Measurements from ENCODE around the gene LITAFD. TPM values are rescaled to one million over a fixed set of nuclear protein-coding genes. Genes with fewer than 3 reads are reported as not detected.

LITAFD gene
- total and polyA plus RNA-seq, 9 donors = not detected

DNA sequence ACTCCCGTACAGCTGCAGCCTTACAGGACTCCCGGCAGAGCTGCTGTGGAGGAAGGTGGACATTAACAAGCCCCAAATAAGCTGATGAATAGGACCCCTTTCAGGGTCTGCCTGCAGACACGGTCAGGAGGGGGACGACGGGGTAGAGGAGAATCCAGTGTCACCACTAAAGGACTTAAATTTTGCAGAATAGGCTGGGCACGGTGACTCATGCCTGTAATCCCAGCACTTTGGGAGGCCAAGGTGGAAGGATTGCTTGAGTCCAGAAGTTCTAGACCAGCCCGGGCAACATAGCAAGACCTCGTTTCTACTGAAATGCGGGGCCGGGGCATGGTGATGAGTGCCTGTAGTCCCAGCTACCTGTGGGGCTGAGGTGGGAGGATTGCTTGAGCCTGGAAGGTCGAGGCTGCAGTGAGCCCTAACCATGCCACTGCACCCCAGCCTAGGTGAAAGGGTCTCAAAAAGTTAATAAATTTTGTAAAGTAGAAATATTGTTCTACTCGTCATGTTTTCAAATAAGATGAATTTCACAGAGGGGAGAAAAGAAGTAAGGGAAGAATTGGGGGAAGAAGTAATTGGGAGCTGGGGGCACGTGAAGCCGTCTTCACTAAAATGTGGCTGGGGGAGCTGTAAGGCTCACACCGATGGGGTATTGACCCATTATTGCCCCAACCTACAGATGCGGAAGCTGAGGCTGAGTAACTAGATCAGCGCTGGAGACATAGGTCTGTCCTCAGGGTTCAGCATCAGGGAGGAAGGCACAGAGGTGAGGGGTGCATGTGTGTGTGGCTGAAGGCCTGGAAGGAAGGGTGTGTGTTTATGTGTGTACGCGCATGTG lies 4.7 kb downstream of the LITAFD start:
- WGBS, 3 donors = 59 to 61% (median 60%) methylated on average over 19 of the region's 19 CpGs
- Histone ChIP-seq H3K4me3 (no peak overlapping the region), H3K9me3 (no peaks in the 10 kb centered on the region), H3K27ac (no peak overlapping the region), H3K36me3 (no peaks in the 10 kb centered on the region), H3K27me3 (no peaks in the 10 kb centered on the region), H3K4me1 (ENCODE audit: insufficient read depth) (no peaks in the 10 kb centered on the region)
- intact Hi-C loops (cut with DNase I) = loop anchor here in 2 of 4 donors (5.0 to 10.0 kb wide), 3 partner anchors 225 to 322 kb away; no protein-coding TSS in a partner anchor
- DNase-seq = peak in 1 of 5 donors; percentile 15
- TF ChIP-seq POLR2A (IDR thresholded peaks at IDR 0.05) = no peak
- TF ChIP-seq, protein P1, sequence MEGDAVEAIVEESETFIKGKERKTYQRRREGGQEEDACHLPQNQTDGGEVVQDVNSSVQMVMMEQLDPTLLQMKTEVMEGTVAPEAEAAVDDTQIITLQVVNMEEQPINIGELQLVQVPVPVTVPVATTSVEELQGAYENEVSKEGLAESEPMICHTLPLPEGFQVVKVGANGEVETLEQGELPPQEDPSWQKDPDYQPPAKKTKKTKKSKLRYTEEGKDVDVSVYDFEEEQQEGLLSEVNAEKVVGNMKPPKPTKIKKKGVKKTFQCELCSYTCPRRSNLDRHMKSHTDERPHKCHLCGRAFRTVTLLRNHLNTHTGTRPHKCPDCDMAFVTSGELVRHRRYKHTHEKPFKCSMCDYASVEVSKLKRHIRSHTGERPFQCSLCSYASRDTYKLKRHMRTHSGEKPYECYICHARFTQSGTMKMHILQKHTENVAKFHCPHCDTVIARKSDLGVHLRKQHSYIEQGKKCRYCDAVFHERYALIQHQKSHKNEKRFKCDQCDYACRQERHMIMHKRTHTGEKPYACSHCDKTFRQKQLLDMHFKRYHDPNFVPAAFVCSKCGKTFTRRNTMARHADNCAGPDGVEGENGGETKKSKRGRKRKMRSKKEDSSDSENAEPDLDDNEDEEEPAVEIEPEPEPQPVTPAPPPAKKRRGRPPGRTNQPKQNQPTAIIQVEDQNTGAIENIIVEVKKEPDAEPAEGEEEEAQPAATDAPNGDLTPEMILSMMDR (IDR thresholded peaks at IDR 0.05) = no peak
- TF ChIP-seq EP300 (IDR thresholded peaks at IDR 0.05) = no peak

DNA sequence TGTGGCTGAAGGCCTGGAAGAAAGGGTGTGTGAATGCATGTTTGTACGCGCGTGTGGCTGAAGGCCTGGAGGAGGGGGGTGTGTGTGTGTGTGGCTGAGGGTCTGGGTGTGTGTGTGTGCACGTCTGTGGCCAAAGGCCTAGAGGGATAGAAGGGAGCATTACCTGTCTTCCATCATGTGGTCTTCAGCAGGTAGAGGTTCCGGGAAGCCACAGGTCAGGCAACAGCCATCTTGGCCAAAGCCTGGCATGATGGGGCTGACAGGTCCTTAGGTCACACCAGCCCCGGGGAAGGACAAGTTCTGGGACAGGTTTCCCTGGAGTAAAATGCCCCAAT lies 5.2 kb downstream of the LITAFD start:
- Histone ChIP-seq H3K9me3 (no peaks in the 10 kb centered on the region), H3K36me3 (no peaks in the 10 kb centered on the region), H3K4me1 (ENCODE audit: insufficient read depth) (no peaks in the 10 kb centered on the region), H3K4me3 (no peak overlapping the region), H3K27me3 (no peaks in the 10 kb centered on the region), H3K27ac (no peak overlapping the region)
- TF ChIP-seq POLR2A (IDR thresholded peaks at IDR 0.05) (no peak), EP300 (IDR thresholded peaks at IDR 0.05) (no peak)
- TF ChIP-seq, protein P1 (IDR thresholded peaks at IDR 0.05) = no peak
- 79 to 87% (median 82%) methylated on average over 6 of the region's 6 CpGs for WGBS, 3 donors
- no peak for DNase-seq
- intact Hi-C loops (cut with DNase I) = loop anchor here in 2 of 4 donors (5.0 to 10.0 kb wide), 3 partner anchors 225 to 323 kb away; no protein-coding TSS in a partner anchor

DNA sequence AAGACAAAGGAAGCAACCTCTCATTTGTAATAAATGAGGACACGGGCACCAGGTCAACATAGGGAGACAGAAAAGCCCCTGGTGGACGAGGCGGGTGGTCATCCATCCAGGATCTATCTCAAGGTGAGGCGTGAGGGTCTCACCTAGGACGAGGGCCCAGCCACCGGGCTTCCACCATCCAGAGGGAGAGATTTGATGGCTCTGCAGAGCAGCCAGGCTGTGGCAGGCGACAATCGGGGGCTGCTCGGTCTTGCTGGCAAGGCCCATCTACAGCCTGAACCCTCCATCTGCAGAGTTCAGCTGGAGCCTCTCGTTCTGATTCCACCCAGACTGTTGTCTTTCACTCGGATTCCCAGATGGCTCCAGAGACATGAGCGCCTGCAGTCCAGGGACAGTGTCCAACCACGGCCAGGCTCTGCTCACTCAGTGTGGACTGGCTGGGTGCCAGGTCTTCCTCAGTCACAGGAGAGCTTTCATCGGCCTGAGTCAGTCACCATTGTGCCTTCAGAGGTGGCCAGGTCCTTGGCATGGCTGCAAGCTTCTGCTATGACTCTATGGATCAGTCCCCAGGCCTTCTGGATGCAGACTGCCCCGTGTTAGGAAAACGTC lies 5.9 kb downstream of the LITAFD start:
- Histone ChIP-seq H3K4me3 (no peak overlapping the region), H3K36me3 (no peaks in the 10 kb centered on the region), H3K9me3 (no peaks in the 10 kb centered on the region), H3K4me1 (ENCODE audit: insufficient read depth) (no peaks in the 10 kb centered on the region), H3K27me3 (no peaks in the 10 kb centered on the region), H3K27ac (no peak overlapping the region)
- 78 to 80% (median 78%) methylated on average over 16 of the region's 16 CpGs for WGBS, 3 donors
- peak in 1 of 5 donors; percentile 54 for DNase-seq
- intact Hi-C loops (cut with DNase I) = loop anchor here in 2 of 4 donors (5.0 to 10.0 kb wide), 3 partner anchors 226 to 323 kb away; no protein-coding TSS in a partner anchor
- TF ChIP-seq POLR2A (IDR thresholded peaks at IDR 0.05) = no peak
- no peak for TF ChIP-seq EP300 (IDR thresholded peaks at IDR 0.05)
- TF ChIP-seq, protein P1 (IDR thresholded peaks at IDR 0.05) = no peak

DNA sequence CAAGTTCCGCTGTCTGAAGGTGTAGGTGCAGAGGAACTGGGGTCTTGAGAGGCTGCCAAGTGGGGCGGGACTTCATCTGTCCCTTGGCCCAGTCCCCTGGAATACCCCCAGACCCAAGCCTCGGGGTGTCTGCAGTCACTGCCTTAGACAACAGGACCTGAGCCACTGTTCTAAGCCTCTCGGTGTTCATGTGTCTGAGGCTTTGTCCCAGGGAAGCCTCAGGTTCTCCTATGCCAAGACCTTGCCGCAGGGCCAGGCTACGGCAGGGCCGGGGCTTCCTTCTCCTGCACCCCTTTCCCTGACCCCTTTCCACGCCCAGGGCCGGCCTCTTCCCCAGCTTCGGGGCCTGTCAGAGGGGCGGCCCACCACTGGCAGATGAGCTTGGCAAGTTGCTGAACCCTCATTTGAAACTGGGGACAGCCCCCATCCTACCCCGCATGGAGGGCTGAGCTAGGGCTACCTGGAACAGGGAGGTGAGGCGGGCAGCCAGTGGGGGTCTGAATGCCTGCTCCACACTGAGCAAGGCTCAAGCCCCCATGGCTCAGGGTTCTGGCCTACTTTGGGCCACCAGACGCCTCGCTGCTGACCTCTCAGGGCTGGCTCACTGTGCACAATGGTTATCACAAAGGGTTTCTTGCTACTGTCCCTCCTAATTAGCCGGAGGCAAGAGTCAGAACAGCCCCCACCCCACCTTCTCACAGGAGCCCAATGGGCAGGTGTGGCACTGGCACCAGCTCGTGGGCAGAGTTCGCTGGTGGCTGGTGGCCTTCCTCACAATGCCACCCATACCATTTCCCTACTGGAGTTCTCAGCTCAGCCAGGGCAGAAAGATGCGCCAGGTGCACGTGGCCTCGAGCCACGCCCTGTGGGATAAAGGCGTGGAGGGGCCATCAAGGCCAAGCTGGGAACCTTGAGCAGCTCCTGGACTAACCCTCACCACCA lies 7.1 kb downstream of the LITAFD start:
- no peak overlapping the region for H3K4me3 ChIP-seq
- 80 to 85% (median 83%) methylated on average over 21 to 23 of the region's 23 CpGs for WGBS, 3 donors

More for the DNA sequence above, 7.1 kb downstream of the LITAFD start:
- Histone ChIP-seq H3K36me3 (no peaks in the 10 kb centered on the region), H3K9me3 (no peaks in the 10 kb centered on the region), H3K27me3 (no peaks in the 10 kb centered on the region), H3K4me1 (ENCODE audit: insufficient read depth) (no peaks in the 10 kb centered on the region), H3K27ac (no peak overlapping the region)
- intact Hi-C loops (cut with DNase I) = loop anchor here in 2 of 4 donors (5.0 to 10.0 kb wide), 3 partner anchors 227 to 324 kb away; no protein-coding TSS in a partner anchor
- no peak for DNase-seq
- no peak for TF ChIP-seq POLR2A (IDR thresholded peaks at IDR 0.05)
- TF ChIP-seq, protein P1 (IDR thresholded peaks at IDR 0.05) = no peak
- no peak for TF ChIP-seq EP300 (IDR thresholded peaks at IDR 0.05)
